IgD-negative memory B cell (primary cell): ENCODE results near the gene SLC45A2. TPM values are rescaled to one million over a fixed set of nuclear protein-coding genes. Genes with fewer than 3 reads are reported as not detected.

Experiments used
- H3K27ac Mint-ChIP-seq, 3 donors: one replicate each; pipeline ENCODE4 v1.8.0; 2020 to 2022; ENCODE audit warnings: mild to moderate bottlenecking in 3 of 3, mixed read lengths in 3 of 3, moderate library complexity in 1 of 3
- H3K27me3 Mint-ChIP-seq: one replicate; pipeline ENCODE4 v1.8.0; 2021; ENCODE audit warnings: mixed read lengths
- H3K36me3 Mint-ChIP-seq: one replicate; pipeline ENCODE4 v1.8.0; 2020; ENCODE audit warnings: mild to moderate bottlenecking, mixed read lengths
- H3K4me1 Mint-ChIP-seq, 3 donors: one replicate each; pipeline ENCODE4 v1.8.0; 2020 to 2022; ENCODE audit warnings: mixed read lengths in 3 of 3, mild to moderate bottlenecking in 1 of 3
- H3K4me3 Mint-ChIP-seq, 4 donors: one replicate each; pipeline ENCODE4 v1.8.0; 2020 to 2022; ENCODE audit warnings: mild to moderate bottlenecking in 4 of 4, mixed read lengths in 4 of 4, moderate library complexity in 3 of 4
- H3K9me3 Mint-ChIP-seq, 3 donors: one replicate each; pipeline ENCODE4 v1.8.0; 2020 to 2021; ENCODE audit warnings: mixed read lengths in 3 of 3, mild to moderate bottlenecking in 1 of 3
- polyA plus RNA-seq: library from polyadenylated mRNA; unstranded; fragments of 300-500 nt; fragmentation: Illumina TruSeq; gene quantifications from one replicate; pipeline ENCODE4 v1.2.3, GENCODE V29; 2021

The SLC45A2 gene
- polyA plus RNA-seq, 1 donor from 2014 or later, result not detected

- Mint-ChIP-seq H3K27ac (peak overlapping the region in 1 of 3 donors; percentile 73), H3K27me3 (no peaks in the 10 kb centered on the region)
Observed at GRCh38 chr5:33997331-33997983, 13.0 kb upstream of the SLC45A2 start.

DNA sequence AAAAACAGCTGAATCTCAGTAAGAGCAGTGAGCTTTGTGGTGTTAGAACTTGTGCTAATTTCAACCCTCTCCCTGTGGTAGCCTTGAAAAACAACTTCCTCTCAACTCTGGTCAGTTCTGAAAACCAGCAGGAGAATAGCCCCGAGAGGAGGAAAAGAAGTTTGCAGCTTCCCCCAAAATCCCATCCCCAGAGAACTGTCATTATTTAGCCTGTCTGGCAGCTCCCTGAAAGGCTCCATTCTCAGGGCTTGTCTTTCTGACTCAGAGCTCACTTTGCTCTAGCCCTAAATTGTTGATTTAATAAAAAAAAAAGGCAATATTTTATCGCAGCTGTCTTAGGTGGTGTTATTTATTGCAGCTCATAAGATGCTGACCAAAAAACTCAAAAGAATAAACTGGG is 11.4 kb upstream of the SLC45A2 start:
- Mint-ChIP-seq H3K27me3 (no peaks in the 10 kb centered on the region), H3K36me3 (peaks cover 10% of the 10 kb centered on the region)

More at GRCh38 chr5:33997331-33997983, 13.0 kb upstream of the SLC45A2 start:
- no peak overlapping the region for H3K4me3 Mint-ChIP-seq
- peaks cover 8% of the 10 kb centered on the region for H3K36me3 Mint-ChIP-seq
- H3K9me3 Mint-ChIP-seq, result no peaks in the 10 kb centered on the region
- peaks cover 0 to 3% (median 3%) of the 10 kb centered on the region in 3 donors for H3K4me1 Mint-ChIP-seq

DNA sequence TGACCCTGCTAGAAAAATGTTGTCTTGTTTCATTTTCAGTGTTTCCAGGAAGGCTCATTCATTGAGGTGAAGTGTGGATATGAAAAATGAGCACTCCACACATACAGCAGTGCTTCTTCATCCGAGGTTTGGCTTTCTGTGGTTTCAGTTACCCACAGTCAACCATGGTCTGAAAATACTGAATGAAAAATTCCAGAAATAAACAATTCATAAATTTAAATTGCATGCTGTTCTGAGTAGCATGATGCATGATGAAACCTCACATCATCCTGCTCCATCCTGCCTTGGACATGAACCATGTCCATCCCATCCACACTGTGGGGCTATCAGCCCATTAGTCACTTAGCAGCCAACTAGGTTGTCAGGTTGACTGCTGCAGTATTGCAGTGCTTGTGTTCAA is 10.4 kb upstream of the SLC45A2 start:
- H3K4me3 Mint-ChIP-seq, result no peak overlapping the region

More for the DNA sequence above, 11.4 kb upstream of the SLC45A2 start:
- H3K27ac Mint-ChIP-seq, result no peak overlapping the region
- H3K4me1 Mint-ChIP-seq, result peaks cover 0 to 3% (median 3%) of the 10 kb centered on the region in 3 donors
- no peak overlapping the region for H3K4me3 Mint-ChIP-seq
- H3K9me3 Mint-ChIP-seq, result no peaks in the 10 kb centered on the region

DNA sequence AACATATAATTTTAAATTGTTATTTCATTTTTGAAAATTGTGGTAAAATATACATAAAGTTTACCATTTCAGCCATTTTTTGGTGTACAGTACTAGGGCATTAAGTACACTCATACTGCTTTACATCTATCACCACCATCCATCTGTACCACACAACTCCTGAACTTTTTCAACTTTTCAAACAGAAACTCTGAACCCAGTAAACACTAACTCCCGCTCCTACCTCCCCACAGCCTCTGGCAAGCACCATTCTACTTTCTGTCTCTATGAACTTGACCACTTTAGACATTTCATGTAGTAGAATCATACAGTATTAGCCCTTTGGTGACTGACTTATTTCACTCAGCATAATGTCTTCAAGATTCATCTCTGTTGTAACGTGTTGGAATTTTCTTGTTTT is 8.4 kb upstream of the SLC45A2 start:
- no peak overlapping the region for H3K27ac Mint-ChIP-seq
- peaks cover 0 to 4% (median 0%) of the 10 kb centered on the region in 3 donors for H3K9me3 Mint-ChIP-seq
- peaks cover 0 to 3% (median 3%) of the 10 kb centered on the region in 3 donors for H3K4me1 Mint-ChIP-seq
- peaks cover 23% of the 10 kb centered on the region for H3K36me3 Mint-ChIP-seq
- H3K27me3 Mint-ChIP-seq, result no peaks in the 10 kb centered on the region
- no peak overlapping the region for H3K4me3 Mint-ChIP-seq

More for the DNA sequence above, 10.4 kb upstream of the SLC45A2 start:
- Mint-ChIP-seq H3K4me1 (peaks cover 0 to 3% (median 3%) of the 10 kb centered on the region in 3 donors), H3K9me3 (no peaks in the 10 kb centered on the region), H3K36me3 (peaks cover 10% of the 10 kb centered on the region), H3K27ac (no peak overlapping the region), H3K27me3 (no peaks in the 10 kb centered on the region)

DNA sequence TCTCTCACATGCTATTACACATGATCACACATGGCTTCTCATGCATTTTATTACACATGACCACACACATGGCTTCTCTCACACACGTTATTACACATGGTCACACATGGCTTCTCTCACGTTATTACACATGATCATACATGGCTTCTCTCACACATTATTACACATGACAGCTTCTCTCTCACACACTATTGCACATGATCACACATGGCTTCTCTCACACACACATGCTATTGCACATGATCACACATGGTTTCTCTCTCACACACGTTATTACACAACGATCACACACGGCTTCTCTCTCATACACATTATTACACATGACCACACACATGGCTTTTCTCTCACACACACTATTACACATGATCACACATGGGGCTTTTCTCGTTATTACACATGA is 954 bp upstream of the SLC45A2 start:
- Mint-ChIP-seq H3K4me1 (no peaks in the 10 kb centered on the region), H3K27me3 (no peaks in the 10 kb centered on the region), H3K4me3 (no peak overlapping the region), H3K27ac (no peak overlapping the region), H3K9me3 (peaks cover 0 to 4% (median 0%) of the 10 kb centered on the region in 3 donors), H3K36me3 (peaks cover 15% of the 10 kb centered on the region)

DNA sequence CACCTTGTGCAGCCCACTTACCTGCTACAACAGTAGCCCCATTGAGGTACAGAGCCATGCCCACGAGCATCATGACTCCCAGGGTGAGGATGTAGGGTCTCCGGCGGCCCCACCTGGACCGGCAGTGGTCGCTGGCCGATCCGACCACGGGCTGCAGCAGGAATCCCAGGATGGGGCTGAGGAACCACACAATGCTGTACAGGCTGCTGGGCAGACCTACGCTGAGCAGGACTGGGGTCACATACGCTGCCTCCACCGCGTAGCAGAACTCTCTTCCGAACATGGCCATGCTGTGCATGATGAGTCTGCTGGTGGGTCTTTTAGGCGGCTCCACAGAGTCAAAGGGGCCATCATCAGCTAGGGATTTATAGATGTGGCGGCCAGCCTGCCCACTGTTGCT is 315 bp downstream of the SLC45A2 start:
- no peaks in the 10 kb centered on the region for H3K27me3 Mint-ChIP-seq
- H3K27ac Mint-ChIP-seq, result no peak overlapping the region
- no peak overlapping the region for H3K4me3 Mint-ChIP-seq
- peaks cover 0 to 4% (median 0%) of the 10 kb centered on the region in 3 donors for H3K9me3 Mint-ChIP-seq
- peaks cover 12% of the 10 kb centered on the region for H3K36me3 Mint-ChIP-seq
- no peaks in the 10 kb centered on the region for H3K4me1 Mint-ChIP-seq

DNA sequence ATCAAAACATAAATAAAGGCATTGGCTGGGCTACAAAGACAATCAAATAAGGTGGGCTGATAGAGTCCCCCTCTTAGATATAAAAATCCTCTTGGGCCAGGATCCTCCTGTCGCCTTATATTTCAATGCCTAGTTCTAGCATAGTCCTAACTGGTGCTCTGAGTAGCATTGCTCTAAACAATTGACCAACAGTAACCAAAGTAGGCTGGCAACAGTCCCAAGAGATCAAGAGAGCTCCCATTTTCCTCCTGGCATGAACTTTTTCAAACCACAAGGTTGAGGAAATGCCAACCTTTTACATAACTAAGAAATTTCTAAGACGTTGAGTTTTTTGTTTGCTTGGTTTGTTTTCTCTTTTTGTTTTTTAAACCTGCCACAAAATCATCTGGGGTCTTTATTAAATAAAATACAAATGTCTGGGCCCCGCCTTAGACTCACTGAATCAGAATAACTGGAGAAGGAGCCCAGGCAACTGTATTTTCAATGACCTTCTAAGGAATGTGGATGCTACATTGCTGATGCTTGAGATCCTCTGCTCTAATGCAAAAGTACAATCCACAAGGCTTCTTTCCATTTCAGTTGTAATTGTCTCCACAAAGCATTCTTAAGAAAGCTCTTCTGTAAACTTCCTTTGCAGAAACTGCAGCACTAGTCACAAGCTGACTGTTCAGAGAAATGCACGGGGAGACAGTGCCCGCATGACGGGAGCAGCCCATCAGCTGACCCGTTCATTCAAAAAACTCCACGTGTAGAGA is 2.9 kb downstream of the SLC45A2 start:
- H3K27me3 Mint-ChIP-seq, result peaks cover 2% of the 10 kb centered on the region
- H3K27ac Mint-ChIP-seq, result no peak overlapping the region
- H3K9me3 Mint-ChIP-seq, result no peaks in the 10 kb centered on the region

DNA sequence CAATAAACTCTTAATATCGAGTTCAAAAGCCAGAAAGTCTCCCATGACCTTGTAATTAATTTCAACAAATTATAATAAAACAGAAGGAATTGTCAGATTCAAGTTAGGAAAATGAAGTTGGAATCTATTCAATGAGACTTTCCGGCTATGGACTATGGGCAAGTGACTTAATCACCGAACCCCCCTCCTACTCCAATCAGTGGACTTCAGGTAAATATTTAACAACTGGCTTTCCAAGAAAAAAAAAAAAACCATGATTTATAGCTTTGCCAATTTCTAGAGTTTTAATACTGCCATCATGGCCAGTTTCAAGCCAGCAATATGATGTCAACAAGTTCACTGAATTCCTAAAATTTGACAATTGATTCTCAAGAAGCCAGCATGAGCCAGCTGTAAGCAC is 4.5 kb downstream of the SLC45A2 start:
- no peak overlapping the region for H3K27ac Mint-ChIP-seq
- H3K36me3 Mint-ChIP-seq, result peaks cover 2% of the 10 kb centered on the region
- no peaks in the 10 kb centered on the region for H3K9me3 Mint-ChIP-seq
- no peak overlapping the region for H3K4me3 Mint-ChIP-seq
- peaks cover 0 to 1% (median 0%) of the 10 kb centered on the region in 3 donors for H3K4me1 Mint-ChIP-seq
- H3K27me3 Mint-ChIP-seq, result peaks cover 2% of the 10 kb centered on the region

More for the DNA sequence above, 2.9 kb downstream of the SLC45A2 start:
- Mint-ChIP-seq H3K4me3 (no peak overlapping the region), H3K4me1 (no peaks in the 10 kb centered on the region), H3K36me3 (peaks cover 2% of the 10 kb centered on the region)

DNA sequence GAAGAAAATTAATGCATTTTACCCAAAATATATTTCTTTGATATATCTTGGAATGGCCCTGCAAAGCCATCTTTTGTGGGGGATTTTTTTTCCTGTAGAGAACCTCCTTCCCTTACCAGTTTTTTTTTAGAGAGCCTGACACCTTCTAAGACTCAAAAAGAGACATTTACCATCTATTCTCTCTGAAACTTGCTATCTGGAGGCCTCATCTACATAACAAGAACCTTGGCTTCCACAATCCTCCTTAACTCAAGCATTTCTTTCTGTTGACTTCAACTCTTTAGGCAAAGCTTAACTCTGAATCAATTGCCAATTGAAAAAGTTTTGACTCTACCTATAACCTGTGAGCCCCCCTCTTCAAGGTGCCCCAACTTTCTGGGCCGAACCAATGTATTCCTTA is 6.2 kb downstream of the SLC45A2 start:
- H3K36me3 Mint-ChIP-seq, result peaks cover 2% of the 10 kb centered on the region
- H3K4me3 Mint-ChIP-seq, result no peak overlapping the region
- H3K9me3 Mint-ChIP-seq, result no peaks in the 10 kb centered on the region
- peaks cover 4% of the 10 kb centered on the region for H3K27me3 Mint-ChIP-seq
- H3K4me1 Mint-ChIP-seq, result peaks cover 0 to 1% (median 0%) of the 10 kb centered on the region in 3 donors
- H3K27ac Mint-ChIP-seq, result no peak overlapping the region

DNA sequence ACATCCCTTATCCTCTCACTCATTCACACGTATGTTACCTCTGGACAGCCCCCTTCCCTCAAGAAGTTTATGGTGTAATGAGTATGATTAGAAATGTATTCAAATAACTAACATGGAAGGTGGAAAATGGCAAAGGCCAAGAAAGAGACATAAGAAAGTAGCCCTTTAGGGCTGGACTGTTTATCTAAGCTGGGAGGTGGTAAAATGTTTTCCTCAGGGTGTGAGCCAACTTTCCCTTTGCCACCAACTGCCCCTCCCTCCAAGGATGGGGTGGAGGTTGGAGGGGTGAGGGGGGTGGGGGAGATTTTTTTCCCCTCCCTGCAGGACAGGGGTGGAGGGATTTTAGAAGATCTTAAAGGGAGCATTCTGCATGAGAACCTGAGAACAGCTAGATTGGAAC is 8.2 kb downstream of the SLC45A2 start:
- no peak overlapping the region for H3K4me3 Mint-ChIP-seq
- H3K9me3 Mint-ChIP-seq, result no peaks in the 10 kb centered on the region
- H3K36me3 Mint-ChIP-seq, result peaks cover 2% of the 10 kb centered on the region
- peaks cover 0 to 1% (median 0%) of the 10 kb centered on the region in 3 donors for H3K4me1 Mint-ChIP-seq
- peaks cover 4% of the 10 kb centered on the region for H3K27me3 Mint-ChIP-seq
- H3K27ac Mint-ChIP-seq, result no peak overlapping the region

DNA sequence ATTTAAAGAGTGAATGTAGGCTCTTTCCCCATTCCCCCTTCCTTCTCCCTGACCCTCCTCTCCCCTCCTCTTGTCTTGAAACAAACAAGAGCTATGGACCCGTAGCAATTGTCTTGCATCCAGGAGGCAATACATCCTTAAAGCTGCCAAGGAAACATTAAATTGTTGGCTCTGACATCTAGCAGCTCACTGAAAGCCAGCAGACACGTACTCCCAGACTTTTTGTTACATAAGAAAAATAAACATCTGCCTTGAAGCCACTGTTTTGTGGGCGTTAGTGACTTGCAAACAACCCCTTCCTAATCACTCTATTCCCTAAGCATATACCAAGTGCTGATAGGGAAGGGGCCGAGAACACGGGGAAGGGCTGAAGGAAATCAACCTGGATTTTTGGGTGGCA is 8.6 kb downstream of the SLC45A2 start:
- Mint-ChIP-seq H3K4me3 (no peak overlapping the region), H3K27ac (no peak overlapping the region)

DNA sequence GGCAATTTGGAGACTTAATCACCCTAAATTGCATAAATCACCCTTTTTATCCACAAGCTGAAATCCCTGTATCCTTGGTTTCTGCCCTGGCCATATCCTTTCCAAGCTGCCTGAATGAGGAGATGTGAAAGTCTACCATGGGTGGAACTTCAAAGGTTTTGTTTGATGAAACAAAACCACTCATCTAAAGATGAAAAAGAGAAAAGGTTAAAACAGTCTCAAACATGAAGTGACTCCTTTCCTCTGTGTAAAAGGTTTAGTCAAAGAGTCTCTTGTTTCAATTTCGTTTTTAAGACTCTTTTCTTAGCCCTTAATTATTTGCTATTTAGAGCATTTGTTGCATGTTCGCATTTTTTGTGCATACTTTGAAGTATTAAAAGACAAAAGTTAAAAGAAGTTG is 11.2 kb downstream of the SLC45A2 start:
- H3K4me1 Mint-ChIP-seq, result peaks cover 0 to 1% (median 0%) of the 10 kb centered on the region in 3 donors
- peaks cover 4% of the 10 kb centered on the region for H3K27me3 Mint-ChIP-seq
- no peaks in the 10 kb centered on the region for H3K9me3 Mint-ChIP-seq
- no peak overlapping the region for H3K27ac Mint-ChIP-seq
- no peaks in the 10 kb centered on the region for H3K36me3 Mint-ChIP-seq
- no peak overlapping the region for H3K4me3 Mint-ChIP-seq

More for the DNA sequence above, 8.6 kb downstream of the SLC45A2 start:
- Mint-ChIP-seq H3K36me3 (peaks cover 2% of the 10 kb centered on the region), H3K27me3 (peaks cover 4% of the 10 kb centered on the region), H3K4me1 (peaks cover 0 to 1% (median 0%) of the 10 kb centered on the region in 3 donors), H3K9me3 (no peaks in the 10 kb centered on the region)

GRCh38 chr5:33969572-33970452 is 14.7 kb downstream of the SLC45A2 start:
- Mint-ChIP-seq H3K4me1 (no peaks in the 10 kb centered on the region), H3K36me3 (no peaks in the 10 kb centered on the region), H3K9me3 (no peaks in the 10 kb centered on the region), H3K4me3 (no peak overlapping the region), H3K27me3 (peaks cover 4% of the 10 kb centered on the region), H3K27ac (no peak overlapping the region)

GRCh38 chr5:33968211-33969005 is 16.1 kb downstream of the SLC45A2 start:
- no peaks in the 10 kb centered on the region for H3K9me3 Mint-ChIP-seq
- peak overlapping the region in 1 of 3 donors; percentile 15 for H3K27ac Mint-ChIP-seq
- H3K4me3 Mint-ChIP-seq, result no peak overlapping the region
- H3K36me3 Mint-ChIP-seq, result no peaks in the 10 kb centered on the region
- H3K4me1 Mint-ChIP-seq, result peaks cover 0 to 2% (median 0%) of the 10 kb centered on the region in 3 donors
- peaks cover 1% of the 10 kb centered on the region for H3K27me3 Mint-ChIP-seq
